Stimulated activated CD4-positive, alpha-beta T cell treated with anti-CD3 and anti-CD28 coated beads, Interleukin-1b, Interleukin-23, amount 100 ng/mL, for 4 hours (primary cell): ENCODE data around the gene SYNGR3.
"Not testable (repeated sequence)": the region's sequence is repeated elsewhere in the genome, so short reads cannot be mapped to it uniquely, and the experiment has no call there.

ENCODE experiments used
- DNase-seq, 2 donors: peaks; one replicate each; pipeline ENCODE4 v3.0.0-alpha.2; 2020; ENCODE audit warnings: low read depth in 2 of 2

SYNGR3 gene

DNA sequence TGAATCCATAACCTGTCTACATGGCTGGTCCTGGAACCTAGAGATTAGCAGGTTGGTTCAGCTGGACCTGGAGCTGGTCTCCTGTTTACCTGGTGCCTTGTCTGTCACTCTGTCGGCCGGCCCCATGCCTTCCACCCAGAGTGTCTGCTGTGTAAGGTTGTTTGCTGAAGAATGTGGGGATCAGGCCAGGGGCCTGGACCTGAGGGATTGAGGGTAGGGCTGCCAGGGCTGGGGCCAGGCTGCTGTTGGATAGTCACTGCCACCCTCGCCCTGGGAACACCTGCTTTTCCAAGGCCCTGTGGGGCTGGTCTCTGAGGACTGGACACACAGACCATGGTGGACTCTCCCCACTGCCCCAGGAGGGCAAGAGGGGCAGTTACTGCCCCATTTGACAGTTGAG is 38.4 kb downstream of the SYNGR3 start:
- DNase-seq = no peak

DNA sequence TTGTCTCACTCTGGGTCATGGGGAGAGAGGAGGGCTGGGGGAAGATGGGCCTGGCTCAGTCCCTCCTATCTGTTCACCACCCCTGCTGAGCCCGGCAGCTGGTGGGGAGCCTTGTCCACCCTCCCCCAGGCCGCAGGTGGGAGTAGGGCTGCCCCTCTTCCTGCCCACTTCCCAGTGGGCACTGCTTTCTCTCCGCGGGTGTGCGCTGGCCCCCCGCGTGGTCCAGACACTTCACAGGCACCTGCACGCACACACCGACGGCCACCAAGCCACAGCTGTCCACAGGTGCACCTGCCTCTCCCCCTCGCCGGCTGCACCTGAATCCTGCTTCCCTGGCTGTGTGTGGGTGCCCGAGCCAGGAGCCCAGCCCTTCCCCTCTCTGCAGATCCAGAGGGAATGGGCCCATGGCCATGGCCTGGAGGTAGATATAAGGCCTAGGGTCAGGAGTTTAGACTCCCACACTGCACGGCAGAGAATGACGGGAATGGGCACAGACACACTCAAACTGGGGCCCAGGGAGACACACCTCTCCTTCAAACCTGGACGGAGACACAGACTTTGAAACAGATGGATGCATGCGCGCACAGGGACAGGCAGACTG is 39.0 kb downstream of the SYNGR3 start:
- DNase-seq = no peak

DNA sequence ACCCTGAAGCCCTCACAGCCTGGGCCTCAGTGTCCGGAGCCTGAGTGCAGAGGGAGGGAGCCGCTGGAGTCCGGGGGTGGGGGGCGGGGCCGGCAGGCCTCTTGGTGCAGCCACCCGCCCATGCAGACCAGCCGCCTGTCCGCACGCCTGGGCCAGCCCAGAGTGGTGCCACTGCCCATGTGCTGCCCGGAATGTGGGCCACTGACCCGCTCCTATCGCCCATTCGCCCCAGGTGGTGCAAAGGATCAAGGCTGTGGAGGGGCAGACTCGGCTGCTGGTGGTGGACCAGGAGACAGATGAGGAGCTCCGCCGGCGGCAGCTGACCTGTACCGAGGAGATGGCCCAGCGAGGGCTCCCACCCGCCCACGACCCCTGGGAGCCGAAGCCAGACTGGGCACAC is 39.6 kb downstream of the SYNGR3 start:
- no peak for DNase-seq

DNA sequence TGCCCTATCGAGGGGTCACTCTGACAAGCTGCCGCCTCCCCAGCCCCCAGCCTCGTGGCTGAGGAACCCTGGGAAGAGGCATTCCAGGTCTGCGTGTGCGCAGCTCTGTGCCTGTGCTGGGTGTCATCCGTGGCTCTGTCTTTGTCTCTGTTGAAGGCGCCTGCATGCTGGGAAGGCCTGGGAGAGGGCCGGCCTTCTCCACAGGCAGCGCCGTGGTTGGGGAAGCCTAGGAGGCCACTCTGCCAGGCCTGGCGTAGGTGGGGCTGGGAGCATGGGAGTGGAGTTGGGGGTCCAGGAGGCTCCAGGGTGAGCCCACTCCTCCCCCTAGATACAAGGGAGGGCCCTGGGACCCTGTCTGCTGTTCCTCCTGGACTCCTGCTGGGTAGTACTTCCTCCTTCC is 40.3 kb downstream of the SYNGR3 start:
- DNase-seq = no peak

DNA sequence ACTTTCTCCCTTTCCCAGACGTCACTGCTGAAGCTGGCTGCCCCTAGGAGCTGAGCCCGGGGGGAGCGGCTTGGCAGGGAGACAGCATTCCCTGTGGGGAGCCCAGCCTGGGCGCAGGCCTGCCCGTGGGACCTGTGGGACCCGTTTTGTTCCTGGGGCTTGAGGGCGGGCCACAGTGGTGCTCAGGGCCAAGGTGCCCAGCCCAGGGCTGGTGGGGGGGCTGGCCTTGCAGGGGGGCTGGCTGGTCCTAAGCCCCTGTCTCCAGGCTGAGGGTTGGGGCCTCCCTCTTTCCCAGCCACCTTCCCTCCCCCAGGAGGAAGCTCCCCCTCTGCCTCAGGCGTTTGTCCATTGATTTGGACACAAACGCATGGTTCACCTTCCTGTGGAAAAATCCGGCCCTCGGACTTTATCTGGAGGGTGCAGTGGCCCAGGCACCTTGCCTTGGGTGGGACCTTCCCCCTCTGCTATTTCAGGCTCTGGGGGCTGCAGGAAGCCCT is 41.4 kb downstream of the SYNGR3 start:
- DNase-seq = no peak

DNA sequence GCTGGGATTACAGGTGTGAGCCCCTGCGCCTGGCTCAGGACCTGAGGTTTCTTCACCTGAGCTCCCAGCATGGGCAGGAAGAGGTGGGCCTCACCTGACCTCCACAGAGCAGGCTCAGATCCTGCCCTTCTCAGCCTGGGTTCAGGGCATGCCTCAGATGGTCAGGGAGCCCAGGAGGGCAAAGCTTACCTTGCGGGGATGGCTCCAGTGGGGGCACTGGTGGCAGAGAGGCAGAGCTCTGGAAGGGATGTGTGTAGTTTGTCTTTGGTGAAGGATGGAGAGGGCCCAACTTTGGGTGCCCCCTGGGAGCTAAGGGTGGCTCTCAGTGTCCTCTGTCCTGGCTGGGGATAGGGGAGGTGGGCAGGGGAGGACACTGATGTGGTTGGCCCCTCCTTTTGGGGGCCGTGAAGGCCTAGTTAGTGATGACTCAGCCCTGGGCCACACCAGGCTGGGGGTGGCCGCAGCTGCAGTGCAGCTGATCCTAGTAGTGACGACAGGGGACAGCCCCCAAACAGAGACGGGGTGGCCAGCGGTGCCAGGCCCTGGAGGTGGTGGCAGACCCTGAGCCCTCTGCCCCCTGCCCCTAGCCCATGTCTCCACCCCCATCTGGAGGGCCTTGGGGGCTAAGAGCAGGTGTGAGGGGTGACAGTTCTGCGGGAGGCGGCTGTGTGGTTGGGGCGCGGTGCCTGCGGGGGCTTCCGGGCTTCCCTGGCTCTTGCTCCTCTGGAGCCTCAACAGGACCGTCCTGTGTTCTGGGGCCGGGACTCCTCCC is 42.7 kb downstream of the SYNGR3 start:
- DNase-seq = no peak

DNA sequence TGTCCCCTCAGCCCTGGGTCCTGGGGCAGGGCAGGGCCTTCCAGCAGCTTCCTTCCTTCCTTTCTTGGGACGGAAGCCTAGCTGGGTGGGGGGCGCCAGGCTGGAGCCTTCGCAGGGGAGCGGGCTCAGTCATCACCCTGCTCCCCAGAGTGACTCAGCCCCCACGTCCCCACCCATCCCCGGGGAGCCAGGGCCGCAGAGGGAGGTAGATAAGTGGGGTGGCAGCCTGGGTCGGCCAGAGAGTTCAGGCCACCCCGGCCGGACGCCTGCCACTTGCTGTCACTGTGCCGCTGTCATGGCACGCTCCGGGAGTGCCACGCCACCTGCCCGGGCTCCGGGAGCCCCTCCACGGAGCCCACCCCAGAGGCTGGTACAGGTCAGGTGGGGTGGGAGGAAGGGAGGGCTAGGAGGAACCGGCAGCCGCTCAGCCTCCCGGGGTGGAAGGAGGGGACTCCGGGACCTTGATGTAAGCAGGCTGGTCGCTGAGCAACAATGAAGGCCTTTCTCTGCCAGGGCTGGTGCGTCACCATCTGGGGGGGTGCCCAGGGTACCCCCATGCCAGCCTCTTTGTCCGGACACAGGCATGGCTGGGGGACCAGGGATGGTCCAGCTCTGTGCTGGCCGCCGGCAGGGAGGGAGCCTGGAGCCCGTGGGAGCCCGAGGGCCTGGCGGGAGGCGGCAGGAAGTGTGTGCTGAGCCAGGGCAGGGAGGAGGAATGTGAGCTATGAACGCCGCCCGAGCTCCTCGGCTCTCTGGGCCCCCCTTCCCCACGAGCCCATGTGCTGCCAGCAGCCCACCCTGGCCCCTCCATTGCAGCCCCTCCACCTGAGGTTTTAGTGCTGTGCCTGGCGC is 43.5 kb downstream of the SYNGR3 start:
- no peak for DNase-seq

DNA sequence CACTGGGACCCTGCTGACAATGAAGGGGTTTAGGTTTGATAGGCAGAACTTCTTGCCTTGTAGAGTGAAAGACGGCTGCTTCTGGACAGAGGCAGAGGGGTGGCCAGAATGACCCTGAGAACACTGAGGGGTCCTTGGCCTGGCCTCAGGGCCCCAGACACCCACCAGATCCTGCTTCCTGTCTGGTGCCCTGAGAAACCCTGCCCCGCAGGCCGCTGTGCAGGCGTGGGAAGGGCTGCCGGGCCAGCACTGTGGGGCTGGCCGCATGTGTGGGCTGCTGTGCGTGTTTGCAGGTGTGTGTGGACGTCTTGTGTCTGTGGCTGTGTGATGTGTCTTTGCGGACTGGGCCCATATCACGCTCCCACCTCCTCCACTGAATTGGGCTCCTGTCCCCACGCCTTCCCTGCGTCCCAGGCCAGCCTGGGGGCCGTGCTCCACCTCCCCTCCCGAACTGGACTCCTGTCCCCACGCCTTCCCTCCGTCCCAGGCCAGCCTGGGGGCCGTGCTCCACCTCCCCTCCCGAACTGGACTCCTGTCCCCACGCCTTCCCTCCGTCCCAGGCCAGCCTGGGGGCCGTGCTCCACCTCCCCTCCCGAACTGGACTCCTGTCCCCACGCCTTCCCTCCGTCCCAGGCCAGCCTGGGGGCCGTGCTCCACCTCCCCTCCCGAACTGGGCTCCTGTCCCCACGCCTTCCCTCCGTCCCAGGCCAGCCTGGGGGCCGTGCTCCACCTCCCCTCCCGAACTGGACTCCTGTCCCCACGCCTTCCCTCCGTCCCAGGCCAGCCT is 44.3 kb downstream of the SYNGR3 start:
- not testable (repeated sequence) for DNase-seq

DNA sequence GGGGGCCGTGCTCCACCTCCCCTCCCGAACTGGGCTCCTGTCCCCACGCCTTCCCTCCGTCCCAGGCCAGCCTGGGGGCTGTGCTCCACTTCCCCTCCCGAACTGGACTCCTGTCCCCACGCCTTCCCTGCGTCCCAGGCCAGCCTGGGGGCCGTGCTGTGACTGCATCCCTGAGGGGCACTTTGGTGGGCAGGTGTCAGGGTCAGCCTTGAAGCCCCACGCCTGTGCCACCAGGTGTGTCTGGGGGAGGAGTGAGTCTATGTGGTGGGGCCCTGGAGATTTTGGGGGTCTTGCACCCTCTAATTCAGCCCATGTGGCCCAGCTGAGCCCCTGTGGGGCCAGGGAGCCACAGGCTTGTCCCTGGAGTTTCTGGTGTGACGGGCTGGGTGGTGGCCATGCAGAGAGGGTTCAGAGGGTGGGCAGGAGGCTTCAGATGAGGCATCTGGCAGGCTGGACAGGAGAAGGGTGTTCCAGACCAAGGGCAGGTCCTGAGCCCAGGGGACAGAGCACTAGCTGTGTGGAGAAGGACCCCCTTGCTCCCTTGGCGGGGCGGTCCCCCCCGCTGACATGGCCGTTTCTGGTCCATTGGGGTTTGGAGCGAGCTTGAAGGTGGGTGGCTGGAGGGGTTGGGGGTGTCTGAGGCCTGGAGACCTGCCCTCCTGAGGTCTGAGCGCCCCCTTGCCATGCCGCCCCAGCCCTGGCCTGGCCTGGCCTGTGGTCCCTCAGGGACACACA is 45.1 kb downstream of the SYNGR3 start:
- DNase-seq = no peak

DNA sequence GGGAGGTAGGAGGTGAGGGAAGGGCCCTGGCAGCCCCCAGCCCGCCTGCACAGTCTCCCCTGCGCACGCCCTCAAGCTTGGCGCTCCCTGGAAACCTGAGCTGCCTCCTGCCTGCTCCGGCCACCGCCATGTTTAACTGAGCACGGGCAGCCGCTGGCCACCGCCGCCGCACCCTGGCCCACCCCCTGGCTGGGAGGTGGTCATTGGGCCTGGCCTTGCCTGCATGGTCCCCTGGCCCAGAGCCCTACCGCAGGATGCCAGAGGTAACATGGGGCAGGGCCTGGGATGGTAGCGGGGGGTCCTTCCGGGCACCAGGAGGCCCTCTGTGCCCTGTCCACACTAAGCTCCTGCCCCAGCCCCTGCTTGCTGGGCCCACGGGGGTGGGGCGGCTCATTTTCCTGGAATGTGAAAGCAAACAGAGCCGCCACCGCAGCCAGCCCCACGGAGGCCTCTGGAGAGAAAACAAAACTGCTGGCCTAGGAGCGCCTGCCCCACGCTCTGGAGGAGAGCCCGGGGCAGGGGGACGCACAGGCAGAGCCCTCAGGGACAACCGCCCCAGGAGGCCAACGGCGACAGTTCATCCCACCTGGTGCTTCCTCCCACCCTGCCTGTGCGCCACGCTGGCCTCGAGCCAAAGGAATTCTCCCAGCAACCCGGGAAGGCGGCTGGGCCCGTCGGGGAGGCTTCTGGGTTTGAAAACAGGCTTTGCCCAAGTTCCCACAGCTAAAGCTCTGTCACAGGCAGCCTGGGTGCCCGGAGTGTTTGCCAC is 45.8 kb downstream of the SYNGR3 start:
- no peak for DNase-seq

DNA sequence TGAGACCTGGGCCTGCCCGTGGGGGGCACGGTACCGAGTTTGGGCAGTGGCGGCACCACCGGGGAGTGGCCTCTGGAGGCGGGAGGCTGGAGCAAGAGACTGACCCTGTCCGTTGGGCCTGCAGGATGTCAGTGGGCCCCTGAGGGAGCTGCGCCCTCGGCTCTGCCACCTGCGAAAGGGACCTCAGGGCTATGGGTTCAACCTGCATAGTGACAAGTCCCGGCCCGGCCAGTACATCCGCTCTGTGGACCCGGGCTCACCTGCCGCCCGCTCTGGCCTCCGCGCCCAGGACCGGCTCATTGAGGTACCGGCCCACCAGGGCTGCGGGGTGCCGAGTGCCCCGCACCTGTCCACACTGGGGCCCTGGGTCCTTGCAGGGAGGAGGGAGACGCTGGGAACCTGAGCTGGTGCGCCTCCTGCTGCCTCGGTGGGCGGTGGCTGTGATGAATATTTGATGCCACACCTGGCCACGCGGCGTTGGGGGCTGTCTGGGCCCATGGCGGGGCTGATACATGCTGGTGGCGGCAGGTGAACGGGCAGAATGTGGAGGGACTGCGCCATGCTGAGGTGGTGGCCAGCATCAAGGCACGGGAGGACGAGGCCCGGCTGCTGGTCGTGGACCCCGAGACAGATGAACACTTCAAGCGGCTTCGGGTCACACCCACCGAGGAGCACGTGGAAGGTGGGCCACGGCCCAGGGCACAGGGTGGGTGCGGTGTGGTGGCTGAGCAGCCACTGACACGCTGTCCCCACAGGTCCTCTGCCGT is 46.6 kb downstream of the SYNGR3 start:
- DNase-seq = no peak

DNA sequence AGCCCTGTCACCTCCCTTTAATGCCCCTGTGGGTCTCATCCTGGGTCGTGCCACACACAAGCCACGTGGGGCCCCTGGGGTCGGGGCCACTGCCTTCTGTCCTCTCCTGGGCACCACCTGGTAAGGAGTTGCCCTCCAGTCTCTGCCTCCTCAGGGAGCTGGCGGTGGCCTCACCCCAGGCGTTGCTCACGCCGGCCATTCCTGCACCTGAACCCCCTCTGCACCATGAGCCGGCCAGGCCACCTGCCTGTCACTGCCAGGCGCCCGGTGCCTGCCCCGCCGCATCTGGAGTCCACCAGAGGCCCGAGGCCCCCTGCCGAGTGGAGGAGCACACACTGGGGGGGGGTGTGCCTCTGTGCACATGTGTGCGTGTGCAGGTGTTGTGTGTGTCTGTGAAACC is 47.3 kb downstream of the SYNGR3 start:
- DNase-seq = no peak

DNA sequence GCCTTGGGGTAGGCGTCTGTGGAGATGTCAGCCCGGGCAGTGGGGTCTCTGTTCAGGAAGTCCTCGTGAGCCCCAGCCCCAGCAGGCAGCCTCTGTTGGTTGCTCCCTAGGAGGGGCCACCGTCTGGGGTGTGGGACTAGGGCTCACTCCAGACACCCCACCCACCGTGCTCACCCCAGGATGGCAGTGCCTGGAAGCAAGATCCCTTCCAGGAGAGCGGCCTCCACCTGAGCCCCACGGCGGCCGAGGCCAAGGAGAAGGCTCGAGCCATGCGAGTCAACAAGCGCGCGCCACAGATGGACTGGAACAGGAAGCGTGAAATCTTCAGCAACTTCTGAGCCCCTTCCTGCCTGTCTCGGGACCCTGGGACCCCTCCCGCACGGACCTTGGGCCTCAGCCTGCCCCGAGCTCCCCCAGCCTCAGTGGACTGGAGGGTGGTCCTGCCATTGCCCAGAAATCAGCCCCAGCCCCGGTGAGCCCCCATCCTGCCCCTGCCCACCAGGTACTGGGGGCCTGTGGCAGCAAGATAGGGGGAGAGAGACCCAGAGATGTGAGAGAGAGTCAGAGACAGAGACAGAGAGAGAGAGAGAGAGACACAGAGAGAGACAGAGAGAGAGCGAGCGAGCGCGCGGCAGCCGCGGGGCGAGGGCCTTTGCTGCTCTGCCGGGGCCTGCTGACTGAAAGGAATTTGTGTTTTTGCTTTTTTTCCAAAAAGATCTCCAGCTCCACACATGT is 48.0 kb downstream of the SYNGR3 start:
- DNase-seq = no peak

DNA sequence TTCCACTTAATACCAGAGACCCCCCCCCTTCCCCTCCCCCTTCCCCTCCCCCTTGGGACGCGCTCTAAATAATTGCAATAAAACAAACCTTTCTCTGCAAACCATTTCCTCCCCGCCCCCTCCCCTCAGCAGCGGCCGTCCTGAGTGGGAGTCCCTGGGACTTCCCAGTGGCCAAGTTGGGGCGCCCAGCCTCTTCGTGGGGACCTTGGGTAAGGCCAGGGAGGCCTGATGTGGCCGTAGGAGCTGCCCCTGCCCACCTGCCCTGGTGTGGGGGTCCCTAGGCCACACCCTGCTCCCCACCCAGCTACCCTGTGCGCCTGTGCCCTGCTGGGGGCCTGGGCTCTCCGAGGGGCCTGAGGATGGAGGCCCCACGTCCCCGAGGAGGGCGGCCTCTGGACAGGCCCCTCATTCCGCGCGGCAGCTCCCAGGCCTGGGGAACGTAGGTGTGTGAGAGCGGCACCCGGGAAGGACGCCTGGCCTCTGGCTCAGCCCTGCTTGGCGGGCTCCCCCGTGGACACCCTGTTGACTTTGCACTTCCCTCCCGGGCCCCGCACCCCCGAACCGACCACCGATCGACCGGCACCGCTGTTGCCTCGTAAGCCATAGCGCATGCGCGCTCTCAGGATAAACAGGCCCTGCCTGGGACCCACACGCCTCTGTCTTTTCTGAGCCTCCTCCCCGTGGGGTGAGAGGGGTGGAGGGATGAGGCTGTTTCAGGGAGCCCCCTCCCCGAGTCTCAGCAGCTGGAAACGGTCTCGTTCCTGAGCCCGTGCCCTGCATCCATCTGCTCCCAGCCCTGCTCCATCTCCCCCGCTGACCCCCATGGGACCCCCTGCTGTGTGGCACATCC is 48.8 kb downstream of the SYNGR3 start:
- DNase-seq = no peak

DNA sequence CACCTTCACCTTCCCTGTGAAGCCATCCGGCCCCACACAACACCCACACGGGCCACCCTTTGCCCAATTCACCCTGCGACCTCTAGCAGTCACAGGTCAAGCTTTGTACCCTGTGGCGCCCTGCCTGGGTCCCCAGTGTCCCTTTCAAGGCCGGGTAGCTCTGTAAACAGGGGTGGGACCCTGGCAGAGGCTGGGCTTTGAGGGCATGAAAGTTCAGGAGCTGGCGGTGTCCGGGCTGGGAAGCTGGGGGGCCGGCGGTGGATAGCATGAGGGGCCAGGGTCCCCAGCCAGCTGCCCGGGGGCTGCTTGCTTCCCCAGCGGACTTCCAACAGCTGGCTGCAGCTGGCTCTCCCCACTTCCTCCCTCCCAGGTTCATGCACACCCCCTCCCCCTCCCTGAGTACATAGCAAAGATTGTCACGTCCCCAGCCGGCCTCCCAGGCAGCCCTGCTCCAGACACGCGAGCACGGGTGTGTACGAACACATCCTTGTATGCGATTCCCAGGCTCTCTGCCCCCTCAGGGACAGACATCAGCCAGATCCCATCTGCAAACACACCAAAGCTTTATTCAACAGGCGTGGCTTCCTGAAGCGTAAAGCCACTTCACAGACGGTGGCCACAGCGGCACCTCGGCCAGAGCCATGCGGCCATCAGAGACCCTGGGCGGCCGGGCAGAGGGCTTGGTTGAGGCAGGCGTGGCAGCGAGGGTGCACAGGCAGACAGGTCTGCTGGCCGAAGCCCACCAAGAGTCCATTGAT is 49.7 kb downstream of the SYNGR3 start:
- no peak for DNase-seq

DNA sequence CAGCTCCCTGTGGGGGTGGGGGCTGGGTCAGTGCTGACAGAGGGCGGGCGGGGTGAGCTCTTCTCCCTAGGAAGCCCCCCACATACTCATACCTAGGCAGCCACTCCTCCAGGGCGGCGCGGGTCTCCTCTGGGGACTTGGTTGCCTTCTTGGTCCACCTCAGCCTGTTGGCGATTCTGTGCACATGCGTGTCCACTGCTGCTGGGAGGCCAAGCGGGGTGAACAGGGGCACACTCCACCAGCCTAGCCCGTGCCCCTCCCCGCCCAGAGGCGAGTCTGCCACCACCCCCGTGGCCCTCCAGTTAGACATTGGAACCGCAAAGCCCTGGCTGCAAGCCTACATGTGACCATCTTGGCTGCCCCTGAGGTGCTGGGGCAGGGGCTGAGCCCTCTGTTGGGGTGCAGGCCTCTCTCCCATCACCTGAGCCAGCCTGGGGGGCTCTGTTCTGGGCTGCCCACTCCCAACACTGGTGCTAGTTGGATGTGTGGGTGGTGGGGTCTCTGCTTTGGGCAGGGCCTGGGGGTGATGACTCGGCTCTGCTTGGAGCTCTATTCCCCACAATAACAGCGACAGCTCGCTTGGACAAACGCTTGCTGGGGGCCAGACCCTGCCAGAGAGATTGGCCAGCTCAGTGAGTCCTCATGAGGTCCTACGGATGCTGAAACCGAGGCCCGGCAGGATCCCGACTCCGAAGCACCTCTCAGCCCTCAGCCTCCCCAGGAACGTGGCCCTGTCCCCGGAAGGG is 50.4 kb downstream of the SYNGR3 start:
- DNase-seq = no peak
